IMR-90 (cell line): ENCODE results near the gene APC2. TPM values are rescaled to one million over a fixed set of nuclear protein-coding genes. Genes with fewer than 3 reads are reported as not detected.

Experiments
- ATAC-seq: fragments of 200-7000 bp; cut with Tn5 transposase; 2 replicates; pipeline ENCODE4 v1.9.1; 2020; ENCODE audit warnings: low read depth, mild to moderate bottlenecking, moderate library complexity
- BruUV-seq: library from RNA; stranded (reverse); fragments of 400-500 nt; replicated peaks from 2 replicates; lab custom pipeline; 2021; lab: Mats Ljungman, UMichigan
- CTCF ChIA-PET: fragments of 300-600 bp; formaldehyde crosslinking; extraction: SDS; loops from one replicate; lab custom pipeline; 2021; ENCODE audit warnings: antibody characterized with exemption; lab: Yijun Ruan, JAX
- POLR2A ChIA-PET: fragments of 300-600 bp; sonication (Branson Sonifier 250); formaldehyde crosslinking; loops from one replicate; lab custom pipeline; 2022; ENCODE audit warnings: antibody characterized with exemption; ENCODE audit not compliant: unreplicated experiment; lab: Charles Lee
- DNase-seq: peaks from one replicate; pipeline ENCODE4 v3.0.0; 2013
- H2AFZ ChIP-seq: replicated peaks from 2 replicates; pipeline ENCODE3; 2013; ENCODE audit warnings: low read length, mild to moderate bottlenecking; ENCODE audit not compliant: poor library complexity
- H2AK5ac ChIP-seq: 2 replicates; pipeline ENCODE4 v1.6.1; 2013; ENCODE audit warnings: low read depth, low read length, inconsistent platforms
- H2AK9ac ChIP-seq: replicated peaks from 2 replicates; pipeline ENCODE3; 2013; ENCODE audit warnings: mild to moderate bottlenecking, low read depth, low read length, moderate library complexity; ENCODE audit not compliant: poor library complexity
- H2BK120ac ChIP-seq: 2 replicates; pipeline ENCODE4 v1.6.1; 2013; ENCODE audit warnings: low read depth, low read length, inconsistent platforms
- H2BK15ac ChIP-seq: 3 replicates; pipeline ENCODE4 v1.6.1; 2013; ENCODE audit warnings: low read depth, low read length, inconsistent platforms
- H2BK20ac ChIP-seq: 2 replicates; pipeline ENCODE4 v1.6.1; 2013; ENCODE audit warnings: low read depth, mild to moderate bottlenecking, inconsistent platforms, low read length, moderate library complexity
- H2BK5ac ChIP-seq: 2 replicates; pipeline ENCODE4 v1.6.1; 2013; ENCODE audit warnings: mild to moderate bottlenecking, low read depth, low read length, inconsistent platforms; ENCODE audit not compliant: poor library complexity, severe bottlenecking
- H3K14ac ChIP-seq: replicated peaks from 2 replicates; pipeline ENCODE4 v1.6.1; 2013; ENCODE audit warnings: low read depth, low read length, inconsistent platforms
- H3K18ac ChIP-seq: 2 replicates; pipeline ENCODE4 v1.6.1; 2013; ENCODE audit warnings: low read depth, low read length, control low read depth
- H3K23ac ChIP-seq: 2 replicates; pipeline ENCODE4 v1.6.1; 2013; ENCODE audit warnings: low read depth, low read length, inconsistent platforms
- H3K27ac ChIP-seq: 2 replicates; pipeline ENCODE4 v1.5.1; 2013; ENCODE audit warnings: mild to moderate bottlenecking, control low read depth, low read length; ENCODE audit not compliant: insufficient read depth
- H3K27me3 ChIP-seq: 2 replicates; pipeline ENCODE4 v1.6.1; 2013; ENCODE audit warnings: low read length; ENCODE audit not compliant: control insufficient read depth, insufficient read depth
- H3K36me3 ChIP-seq: 2 replicates; pipeline ENCODE4 v1.6.1; 2013; ENCODE audit warnings: low read length, mixed read lengths; ENCODE audit not compliant: control insufficient read depth, insufficient read depth
- H3K4ac ChIP-seq: 2 replicates; pipeline ENCODE4 v1.6.1; 2013; ENCODE audit warnings: low read depth, low read length, inconsistent platforms
- H3K4me1 ChIP-seq: 2 replicates; pipeline ENCODE4 v1.6.1; 2013; ENCODE audit warnings: low read length, mixed read lengths; ENCODE audit not compliant: control insufficient read depth, insufficient read depth
- H3K4me2 ChIP-seq: 2 replicates; pipeline ENCODE4 v1.6.1; 2013; ENCODE audit warnings: low read depth, mild to moderate bottlenecking, control low read depth, low read length, moderate library complexity
- H3K4me3 ChIP-seq: 2 replicates; pipeline ENCODE4 v1.5.1; 2013; ENCODE audit warnings: low read depth, mild to moderate bottlenecking, control low read depth, low read length, moderate library complexity; ENCODE audit not compliant: insufficient read depth
- H3K56ac ChIP-seq: 2 replicates; pipeline ENCODE4 v1.6.1; 2013; ENCODE audit warnings: low read length, inconsistent platforms; ENCODE audit not compliant: insufficient read depth; ENCODE audit errors: extremely low read depth
- H3K79me1 ChIP-seq, 2 experiments: 2 replicates each; pipeline ENCODE4 v1.6.1; 2013; ENCODE audit warnings: low read length in 2 of 2, inconsistent platforms in 1 of 2, low read depth in 1 of 2
- H3K9ac ChIP-seq: 2 replicates; pipeline ENCODE4 v1.6.1; 2013; ENCODE audit warnings: low read depth, low read length, control low read depth
- H3K9me1 ChIP-seq: 2 replicates; pipeline ENCODE4 v1.6.1; 2013; ENCODE audit warnings: low read length, inconsistent platforms; ENCODE audit not compliant: insufficient read depth
- H3K9me3 ChIP-seq: 2 replicates; pipeline ENCODE4 v1.6.1; 2013; ENCODE audit warnings: low read length; ENCODE audit not compliant: control insufficient read depth, insufficient read depth
- H4K20me1 ChIP-seq: 2 replicates; pipeline ENCODE4 v1.6.1; 2013; ENCODE audit warnings: low read length, inconsistent platforms; ENCODE audit not compliant: insufficient read depth
- H4K5ac ChIP-seq: 2 replicates; pipeline ENCODE4 v1.6.1; 2013; ENCODE audit warnings: mild to moderate bottlenecking, low read depth, low read length, control low read depth
- H4K8ac ChIP-seq, 2 experiments: 2 replicates each; pipeline ENCODE4 v1.6.1; 2013; ENCODE audit warnings: low read depth in 2 of 2, low read length in 2 of 2, control low read depth in 1 of 2, inconsistent platforms in 1 of 2
- H4K91ac ChIP-seq: 2 replicates; pipeline ENCODE4 v1.6.1; 2013; ENCODE audit warnings: low read depth, low read length, inconsistent platforms; ENCODE audit not compliant: insufficient read depth
- CEBPB ChIP-seq: IDR thresholded peaks from 2 replicates; pipeline ENCODE4 v1.6.1; 2012; ENCODE audit warnings: low read depth, low read length, improper control_type of control experiment
- WGBS, 2 experiments: methylation state at CpG; one replicate each; pipeline versions ENCODE4 v1.1.5 to v1.1.7; 2013; ENCODE audit warnings: missing lambda C conversion rate in 2 of 2; ENCODE audit not compliant: insufficient read length in 1 of 2; ENCODE audit errors: extremely low coverage in 2 of 2; 5-methylcytosine and 5-hydroxymethylcytosine counted together
- dilution Hi-C: fragments of 300-500 bp; cut with HindIII; formaldehyde crosslinking; loops from one replicate; pipeline ENCODE4 v1.14.3; 2018; ENCODE audit warnings: low sequenced_read_pairs; ENCODE audit not compliant: unreplicated experiment
- in situ Hi-C: fragments of 300-500 bp; cut with MboI; formaldehyde crosslinking; loops from 3 replicates; pipeline ENCODE4 v1.14.3; 2019; ENCODE audit warnings: low sequenced_read_pairs, inconsistent platforms, mixed read lengths
- intact Hi-C: fragments of 100-400 bp; cut with micrococcal nuclease; formaldehyde crosslinking; loops from 2 replicates; pipeline ENCODE4 v1.10.0; 2022
- polyA plus RNA-seq, 3 experiments: library from polyadenylated mRNA; depleted of rRNA; stranded (reverse); fragments of >200 nt; gene quantifications; 2 replicates each; pipeline ENCODE4 v1.2.3, GENCODE V29; 2012; ENCODE audit warnings: low replicate concordance in 1 of 3
- total RNA-seq: library from RNA; depleted of rRNA; stranded (reverse); fragments of >200 nt; gene quantifications from 2 replicates; pipeline ENCODE4 v1.2.3, GENCODE V29; 2012
- TF ChIP-seq, protein P1 (sequence below): conservative IDR thresholded peaks from 2 replicates; pipeline ENCODE4 v1.5.1; 2012; ENCODE audit warnings: mild to moderate bottlenecking, low read depth, low read length, improper control_type of control experiment

Gene APC2
- total and polyA plus RNA-seq, 2 of the 4 experiments (the other 2 are of a cell fraction), result 0.36 to 0.41 TPM

DNA sequence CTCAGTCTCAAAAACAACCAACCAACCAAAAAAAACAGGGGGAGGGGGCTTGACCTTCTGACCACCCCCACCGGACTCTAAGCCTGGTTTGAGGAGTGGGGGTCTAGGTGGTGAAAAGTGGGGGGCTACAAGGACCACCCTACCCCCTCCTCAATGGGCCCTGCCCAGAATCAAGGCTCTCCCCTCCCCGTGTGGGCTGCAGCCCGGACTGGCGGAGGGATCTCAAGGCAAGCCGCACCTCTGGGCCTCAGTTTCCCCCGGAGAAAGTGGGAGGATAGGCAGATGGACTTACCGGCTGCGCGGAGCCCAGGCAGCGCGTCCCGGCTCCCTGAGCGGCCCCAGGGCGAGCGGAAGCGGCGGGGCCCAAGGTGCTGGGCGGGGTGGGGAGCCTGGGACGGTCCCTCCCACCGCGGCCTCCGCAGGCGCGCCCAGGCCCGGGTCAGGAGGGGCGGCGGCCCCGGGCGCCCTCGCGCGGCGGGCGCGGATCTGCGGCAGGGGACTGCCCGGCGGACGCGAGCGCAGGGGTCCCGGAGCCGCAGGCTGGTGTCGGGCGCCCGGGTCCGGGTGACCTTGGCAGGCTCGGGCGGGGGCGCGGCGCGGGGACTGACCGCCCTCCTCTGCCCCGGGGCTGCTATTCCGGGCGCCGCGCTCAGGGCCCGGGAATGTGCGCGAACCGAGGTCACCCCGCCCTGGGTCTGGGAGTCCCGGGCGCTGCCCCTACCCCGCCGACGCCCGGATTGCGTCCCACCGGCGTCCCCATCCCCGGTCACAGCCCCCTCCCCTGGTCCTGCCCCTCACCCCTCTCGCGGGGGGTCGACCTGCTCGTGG lies 63.0 kb downstream of the APC2 start, which contains the start of gene ADAMTSL5:
TSS of gene ADAMTSL5 (minus strand) at position 349 of the 828 bp plus-strand sequence. CDS start 2,076 bp downstream, outside the sequence.
- peak within 1 kb of the TSS; percentile 92 to 96 for H4K8ac ChIP-seq
- no peak for TF ChIP-seq CEBPB
- TF ChIP-seq, protein P1, sequence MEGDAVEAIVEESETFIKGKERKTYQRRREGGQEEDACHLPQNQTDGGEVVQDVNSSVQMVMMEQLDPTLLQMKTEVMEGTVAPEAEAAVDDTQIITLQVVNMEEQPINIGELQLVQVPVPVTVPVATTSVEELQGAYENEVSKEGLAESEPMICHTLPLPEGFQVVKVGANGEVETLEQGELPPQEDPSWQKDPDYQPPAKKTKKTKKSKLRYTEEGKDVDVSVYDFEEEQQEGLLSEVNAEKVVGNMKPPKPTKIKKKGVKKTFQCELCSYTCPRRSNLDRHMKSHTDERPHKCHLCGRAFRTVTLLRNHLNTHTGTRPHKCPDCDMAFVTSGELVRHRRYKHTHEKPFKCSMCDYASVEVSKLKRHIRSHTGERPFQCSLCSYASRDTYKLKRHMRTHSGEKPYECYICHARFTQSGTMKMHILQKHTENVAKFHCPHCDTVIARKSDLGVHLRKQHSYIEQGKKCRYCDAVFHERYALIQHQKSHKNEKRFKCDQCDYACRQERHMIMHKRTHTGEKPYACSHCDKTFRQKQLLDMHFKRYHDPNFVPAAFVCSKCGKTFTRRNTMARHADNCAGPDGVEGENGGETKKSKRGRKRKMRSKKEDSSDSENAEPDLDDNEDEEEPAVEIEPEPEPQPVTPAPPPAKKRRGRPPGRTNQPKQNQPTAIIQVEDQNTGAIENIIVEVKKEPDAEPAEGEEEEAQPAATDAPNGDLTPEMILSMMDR, result peak; percentile 39
- H3K79me1 ChIP-seq, result peaks cover 4 to 15% of the 10 kb centered on the region in 2 experiments; a peak in 1 of 4 replicates
- peaks cover 4% of the 10 kb centered on the region; the same call in 1 of the 2 replicates for H3K4me1 ChIP-seq
- H2BK20ac ChIP-seq, result no peak within 1 kb of the TSS
- no peak within 1 kb of the TSS for H2BK15ac ChIP-seq
- H3K9ac ChIP-seq, result peak within 1 kb of the TSS; percentile 98
- peak within 1 kb of the TSS; percentile 41 for H3K56ac ChIP-seq
- peak within 1 kb of the TSS; percentile 98 for H3K4me3 ChIP-seq
- ChIA-PET CTCF (no interaction called here), POLR2A (no interaction called here)
- H2AFZ ChIP-seq, result peak within 1 kb of the TSS; percentile 90
- peak within 1 kb of the TSS; percentile 94 for H4K5ac ChIP-seq
- H2BK5ac ChIP-seq, result peak within 1 kb of the TSS; percentile 77
- peak within 1 kb of the TSS; percentile 83 for H3K27ac ChIP-seq
- H3K23ac ChIP-seq, result no peak within 1 kb of the TSS
- peak within 1 kb of the TSS; percentile 64; the same call in 1 of the 2 replicates for H4K91ac ChIP-seq
- no peaks in the 10 kb centered on the region for H3K27me3 ChIP-seq
- H2AK9ac ChIP-seq, result peak within 1 kb of the TSS; percentile 91
- ATAC-seq (peak; percentile 73), DNase-seq (peak; percentile 28)
- H3K14ac ChIP-seq, result peak within 1 kb of the TSS; percentile 29; the same call in 1 of the 2 replicates
- 1% methylated on average over 39 of the region's 78 CpGs; no CpG with 5 or more reads in 1 of the 2 experiments for WGBS, 2 experiments
- in situ Hi-C loops (no loop called here), intact Hi-C loops (no loop called here), dilution Hi-C loops (no loop called here)
- H4K20me1 ChIP-seq, result peaks cover 6% of the 10 kb centered on the region; the same call in 1 of the 2 replicates
- no peaks in the 10 kb centered on the region for H3K9me1 ChIP-seq
- peak within 1 kb of the TSS; percentile 84 for H2AK5ac ChIP-seq
- H2BK120ac ChIP-seq, result peak within 1 kb of the TSS; percentile 19
- no TSS peak for BruUV-seq
- H3K9me3 ChIP-seq, result peaks cover 2% of the 10 kb centered on the region; the same call in 1 of the 2 replicates
- peak within 1 kb of the TSS; percentile 96 for H3K4me2 ChIP-seq
- peaks cover 5% of the 10 kb centered on the region; the same call in 1 of the 2 replicates for H3K36me3 ChIP-seq
- H3K18ac ChIP-seq, result peak within 1 kb of the TSS; percentile 95
- H3K4ac ChIP-seq, result peak within 1 kb of the TSS; percentile 82
